Measurements from ENCODE around the gene ERO1B. TPM values are rescaled to one million over a fixed set of nuclear protein-coding genes. Genes with fewer than 3 reads are reported as not detected.
A peak's percentile ranks its signal among the peaks of the same experiment; 100 is the strongest.

Gene ERO1B
- total RNA-seq, 2 donors from 2014 or later: 4.9 to 5.6 TPM

- peaks cover 12% of the 10 kb centered on the region for H3K9me3 Mint-ChIP-seq
- Histone ChIP-seq H3K9ac (ENCODE audit: extremely low read depth, low read length, poor library complexity, severe bottlenecking) (no peak overlapping the region), H3K36me3 (ENCODE audit: control insufficient read depth, insufficient read depth, low read length) (no peaks in the 10 kb centered on the region), H3K27ac (ENCODE audit: low read depth, low read length) (no peak overlapping the region), H3K4me3 (ENCODE audit: low read length) (no peak overlapping the region), H3K4me1 (ENCODE audit: control insufficient read depth, insufficient read depth, low read length) (no peaks in the 10 kb centered on the region), H3K27me3 (ENCODE audit: control insufficient read depth, insufficient read depth, low read length, poor library complexity, severe bottlenecking) (peaks cover 6% of the 10 kb centered on the region), H3K9me3 (ENCODE audit: control insufficient read depth, low read length) (peaks cover 9% of the 10 kb centered on the region)
- H3K36me3 Mint-ChIP-seq (ENCODE audit: low read depth): peaks cover 3% of the 10 kb centered on the region
- H3K4me3 Mint-ChIP-seq: no peak overlapping the region
- no peaks in the 10 kb centered on the region for H3K27me3 Mint-ChIP-seq (ENCODE audit: insufficient read depth)
- TF ChIP-seq CTCF (conservative IDR thresholded peaks at IDR 0.05): no peak
- DNase-seq: no peak
- H3K4me1 Mint-ChIP-seq: peaks cover 3% of the 10 kb centered on the region
- H3K27ac Mint-ChIP-seq: no peak overlapping the region
- WGBS, 2 experiments (ENCODE audit: insufficient coverage in 1 of 2, insufficient read length in 1 of 2): 93 to 94% methylated on average over 2 to 4 of the region's 4 CpGs
Observed at GRCh38 chr1:236207569-236207968, 74.2 kb downstream of the ERO1B start.

GRCh38 chr1:236207121-236207520, 74.6 kb downstream of the ERO1B start:
- Mint-ChIP-seq H3K4me3 (no peak overlapping the region), H3K27ac (no peak overlapping the region), H3K36me3 (ENCODE audit: low read depth) (peaks cover 7% of the 10 kb centered on the region), H3K27me3 (ENCODE audit: insufficient read depth) (no peaks in the 10 kb centered on the region), H3K9me3 (peaks cover 16% of the 10 kb centered on the region), H3K4me1 (no peaks in the 10 kb centered on the region)
- DNase-seq: no peak
- Histone ChIP-seq H3K9ac (ENCODE audit: extremely low read depth, low read length, poor library complexity, severe bottlenecking) (no peak overlapping the region), H3K36me3 (ENCODE audit: control insufficient read depth, insufficient read depth, low read length) (no peaks in the 10 kb centered on the region), H3K4me1 (ENCODE audit: control insufficient read depth, insufficient read depth, low read length) (no peaks in the 10 kb centered on the region), H3K4me3 (ENCODE audit: low read length) (no peak overlapping the region), H3K27me3 (ENCODE audit: control insufficient read depth, insufficient read depth, low read length, poor library complexity, severe bottlenecking) (peaks cover 6% of the 10 kb centered on the region), H3K9me3 (ENCODE audit: control insufficient read depth, low read length) (peaks cover 13% of the 10 kb centered on the region), H3K27ac (ENCODE audit: low read depth, low read length) (no peak overlapping the region)
- WGBS, 2 experiments (ENCODE audit: insufficient coverage in 1 of 2, insufficient read length in 1 of 2): 87 to 95% methylated on average over 4 to 5 of the region's 5 CpGs
- TF ChIP-seq CTCF (conservative IDR thresholded peaks at IDR 0.05): no peak

- WGBS, 2 experiments (ENCODE audit: insufficient coverage in 1 of 2, insufficient read length in 1 of 2): 68 to 100% methylated on average over 2 to 4 of the region's 4 CpGs
- H3K27me3 ChIP-seq (ENCODE audit: control insufficient read depth, insufficient read depth, low read length, poor library complexity, severe bottlenecking): peaks cover 6% of the 10 kb centered on the region
- no peak overlapping the region for H3K9ac ChIP-seq (ENCODE audit: extremely low read depth, low read length, poor library complexity, severe bottlenecking)
- no peaks in the 10 kb centered on the region for H3K4me1 ChIP-seq (ENCODE audit: control insufficient read depth, insufficient read depth, low read length)
- H3K27ac ChIP-seq (ENCODE audit: low read depth, low read length): no peak overlapping the region
- peak; percentile 15 for TF ChIP-seq CTCF (conservative IDR thresholded peaks at IDR 0.05)
- H3K27ac Mint-ChIP-seq: no peak overlapping the region
- peaks cover 22% of the 10 kb centered on the region for H3K9me3 Mint-ChIP-seq
- no peaks in the 10 kb centered on the region for H3K27me3 Mint-ChIP-seq (ENCODE audit: insufficient read depth)
- H3K36me3 ChIP-seq (ENCODE audit: control insufficient read depth, insufficient read depth, low read length): no peaks in the 10 kb centered on the region
- DNase-seq: peak; percentile 81
- H3K36me3 Mint-ChIP-seq (ENCODE audit: low read depth): peaks cover 7% of the 10 kb centered on the region
- no peak overlapping the region for H3K4me3 Mint-ChIP-seq
- no peaks in the 10 kb centered on the region for H3K4me1 Mint-ChIP-seq
- H3K9me3 ChIP-seq (ENCODE audit: control insufficient read depth, low read length): peaks cover 19% of the 10 kb centered on the region
- no peak overlapping the region for H3K4me3 ChIP-seq (ENCODE audit: low read length)
Observed at GRCh38 chr1:236206548-236206947, 75.2 kb downstream of the ERO1B start.
